H9 (cell line): ENCODE results near the gene ARHGAP31. TPM values are rescaled to one million over a fixed set of nuclear protein-coding genes. Genes with fewer than 3 reads are reported as not detected.

Experiments used
- DNase-seq: peaks from one replicate; pipeline ENCODE4 v3.0.0-alpha.2; 2017
- H2AFZ ChIP-seq: one replicate; pipeline ENCODE4 v1.6.1; 2013; ENCODE audit warnings: mild to moderate bottlenecking, low read length, control low read depth, moderate library complexity
- H2AK5ac ChIP-seq: 2 replicates; pipeline ENCODE4 v1.6.1; 2013; ENCODE audit warnings: low read length, control low read depth, mixed read lengths; ENCODE audit not compliant: insufficient read length
- H2BK120ac ChIP-seq: one replicate; pipeline ENCODE4 v1.6.1; 2013; ENCODE audit warnings: low read depth, mild to moderate bottlenecking, low read length, control low read depth, inconsistent platforms; ENCODE audit not compliant: poor library complexity, severe bottlenecking
- H2BK12ac ChIP-seq: 2 replicates; pipeline ENCODE4 v1.6.1; 2013; ENCODE audit warnings: low read length, control low read depth, mixed read lengths, low read depth; ENCODE audit not compliant: insufficient read length
- H2BK15ac ChIP-seq: 2 replicates; pipeline ENCODE4 v1.6.1; 2013; ENCODE audit warnings: low read depth, low read length, control low read depth
- H2BK20ac ChIP-seq: one replicate; pipeline ENCODE4 v1.6.1; 2013; ENCODE audit warnings: low read depth, mild to moderate bottlenecking, low read length, control low read depth, inconsistent platforms; ENCODE audit not compliant: poor library complexity, severe bottlenecking
- H2BK5ac ChIP-seq: 2 replicates; pipeline ENCODE4 v1.6.1; 2013; ENCODE audit warnings: low read length, control low read depth, mixed read lengths; ENCODE audit not compliant: insufficient read length
- H3K14ac ChIP-seq: 2 replicates; pipeline ENCODE4 v1.6.1; 2013; ENCODE audit warnings: low read length, control low read depth; ENCODE audit not compliant: insufficient read depth
- H3K18ac ChIP-seq: 2 replicates; pipeline ENCODE4 v1.6.1; 2013; ENCODE audit warnings: low read depth, mild to moderate bottlenecking, mixed read lengths, low read length, control low read depth; ENCODE audit not compliant: insufficient read length
- H3K23ac ChIP-seq: 2 replicates; pipeline ENCODE4 v1.6.1; 2013; ENCODE audit warnings: low read length, control low read depth, mixed read lengths, low read depth; ENCODE audit not compliant: insufficient read length
- H3K23me2 ChIP-seq: 2 replicates; pipeline ENCODE4 v1.6.1; 2013; ENCODE audit warnings: low read depth, mild to moderate bottlenecking, mixed read lengths, low read length, control low read depth; ENCODE audit not compliant: insufficient read length, poor library complexity, severe bottlenecking
- H3K27ac ChIP-seq: 2 replicates; pipeline ENCODE4 v1.5.1; 2013; ENCODE audit warnings: low read length, control low read depth, mixed read lengths, low read depth; ENCODE audit not compliant: insufficient read length
- H3K27me3 ChIP-seq: 2 replicates; pipeline ENCODE4 v1.6.1; 2013; ENCODE audit warnings: low read length, control low read depth, inconsistent platforms; ENCODE audit not compliant: insufficient read depth
- H3K4ac ChIP-seq: 2 replicates; pipeline ENCODE4 v1.6.1; 2013; ENCODE audit warnings: low read depth, mild to moderate bottlenecking, control low read depth, inconsistent platforms, low read length, moderate library complexity
- H3K4me1 ChIP-seq: 2 replicates; pipeline ENCODE4 v1.6.1; 2013; ENCODE audit warnings: low read length, control low read depth, inconsistent platforms; ENCODE audit not compliant: insufficient read depth
- H3K4me2 ChIP-seq: 2 replicates; pipeline ENCODE4 v1.6.1; 2013; ENCODE audit warnings: low read length, control low read depth, mixed read lengths; ENCODE audit not compliant: insufficient read length, insufficient read depth
- H3K56ac ChIP-seq: 2 replicates; pipeline ENCODE4 v1.6.1; 2013; ENCODE audit warnings: low read depth, mild to moderate bottlenecking, mixed read lengths, low read length, control low read depth; ENCODE audit not compliant: insufficient read length
- H3K79me1 ChIP-seq: 2 replicates; pipeline ENCODE4 v1.6.1; 2013; ENCODE audit warnings: low read depth, mild to moderate bottlenecking, moderate library complexity, low read length, control low read depth, inconsistent platforms; ENCODE audit not compliant: insufficient read depth, poor library complexity, severe bottlenecking
- H3K79me2 ChIP-seq: 2 replicates; pipeline ENCODE4 v1.6.1; 2013; ENCODE audit warnings: low read length, control low read depth, inconsistent platforms; ENCODE audit not compliant: insufficient read depth
- H3K9ac ChIP-seq: 2 replicates; pipeline ENCODE4 v1.6.1; 2013; ENCODE audit warnings: low read length, control low read depth, mixed read lengths; ENCODE audit not compliant: insufficient read length; ENCODE audit errors: extremely low read depth
- H3K9me3 ChIP-seq: one replicate; pipeline ENCODE4 v1.6.1; 2013; ENCODE audit warnings: low read depth, low read length, inconsistent platforms; ENCODE audit not compliant: control insufficient read depth
- H3T11ph ChIP-seq: one replicate; pipeline ENCODE4 v1.6.1; 2013; ENCODE audit warnings: mild to moderate bottlenecking, low read length, control low read depth, inconsistent platforms
- H4K20me1 ChIP-seq: one replicate; pipeline ENCODE4 v1.6.1; 2013; ENCODE audit not compliant: control insufficient read depth, insufficient read length, insufficient read depth
- H4K5ac ChIP-seq: 2 replicates; pipeline ENCODE4 v1.6.1; 2013; ENCODE audit warnings: low read depth, mild to moderate bottlenecking, mixed read lengths, low read length, control low read depth; ENCODE audit not compliant: insufficient read length
- H4K8ac ChIP-seq: replicated peaks from 2 replicates; pipeline ENCODE4 v1.6.1; 2013; ENCODE audit warnings: low read length, control low read depth, mixed read lengths, low read depth; ENCODE audit not compliant: insufficient read length
- H4K91ac ChIP-seq: 2 replicates; pipeline ENCODE4 v1.6.1; 2013; ENCODE audit warnings: low read depth, mild to moderate bottlenecking, moderate library complexity, mixed read lengths, low read length, control low read depth; ENCODE audit not compliant: insufficient read length
- H3K27ac Mint-ChIP-seq, 3 experiments: 2 replicates in 2 of 3; 3 replicates in 1 of 3; pipeline ENCODE4 v1.8.0; 2020 to 2021; ENCODE audit warnings: mixed read lengths in 3 of 3, mild to moderate bottlenecking in 1 of 3, moderate library complexity in 1 of 3
- H3K27me3 Mint-ChIP-seq: 2 replicates; pipeline ENCODE4 v1.8.0; 2021; ENCODE audit warnings: low read depth, mild to moderate bottlenecking, moderate library complexity, mixed read lengths
- H3K36me3 Mint-ChIP-seq, 3 experiments: 2 replicates in 2 of 3; 3 replicates in 1 of 3; pipeline ENCODE4 v1.8.0; 2020 to 2021; ENCODE audit warnings: low read depth in 3 of 3, mixed read lengths in 3 of 3; ENCODE audit not compliant: insufficient read depth in 1 of 3
- H3K4me1 Mint-ChIP-seq, 2 experiments: 2 replicates each; pipeline ENCODE4 v1.8.0; 2020; ENCODE audit warnings: mixed read lengths in 2 of 2
- H3K4me3 Mint-ChIP-seq, 2 experiments: 2 replicates in 1 of 2; 3 replicates in 1 of 2; pipeline ENCODE4 v1.8.0; 2020 to 2021; ENCODE audit warnings: mild to moderate bottlenecking in 2 of 2, mixed read lengths in 2 of 2, moderate library complexity in 1 of 2
- H3K9me3 Mint-ChIP-seq, 2 experiments: 2 replicates in 1 of 2; 3 replicates in 1 of 2; pipeline ENCODE4 v1.8.0; 2020; ENCODE audit warnings: mild to moderate bottlenecking in 2 of 2, mixed read lengths in 2 of 2, moderate library complexity in 1 of 2
- CTCF ChIP-seq: fragments of 200-600 bp; sonication (generic); conservative IDR thresholded peaks from 3 replicates; pipeline ENCODE4 v1.8.0; 2021; ENCODE audit warnings: antibody characterized with exemption, mild to moderate bottlenecking
- WGBS: extraction: QIAGEN DNeasy Blood & Tissue Kit; methylation state at CpG from one replicate; pipeline ENCODE4 v1.1.7; 2013; ENCODE audit warnings: missing lambda C conversion rate, low lambda C conversion rate, mixed read lengths; ENCODE audit not compliant: insufficient read length; ENCODE audit errors: extremely low coverage; 5-methylcytosine and 5-hydroxymethylcytosine counted together
- total RNA-seq: library from RNA; stranded (reverse); gene quantifications from 2 replicates; pipeline ENCODE4 v1.2.1, GENCODE V29; 2021

The ARHGAP31 gene
- total RNA-seq, 1 experiment from 2014 or later: 2.2 TPM

GRCh38 chr3:119375106-119375505 lies 80.9 kb downstream of the ARHGAP31 start:
- DNase-seq: no peak
- Histone ChIP-seq H3K79me1 (no peaks in the 10 kb centered on the region), H3K27ac (no peak overlapping the region), H3K14ac (no peak overlapping the region), H2BK20ac (no peak overlapping the region), H2AFZ (no peak overlapping the region), H2BK12ac (no peak overlapping the region), H3K4me1 (0 out of 2 replicates have a peak, but pooled peaks cover 2% of the 10 kb centered on the region), H3K9me3 (no peaks in the 10 kb centered on the region), H2AK5ac (no peak overlapping the region), H3K9ac (no peak overlapping the region), H2BK15ac (no peak overlapping the region), H3T11ph (no peak overlapping the region), H3K56ac (no peak overlapping the region), H2BK120ac (no peak overlapping the region), H2BK5ac (no peak overlapping the region), H3K23me2 (no peaks in the 10 kb centered on the region), H3K23ac (no peak overlapping the region), H3K4ac (no peak overlapping the region), H3K79me2 (no peaks in the 10 kb centered on the region), H4K8ac (no peak overlapping the region), H3K4me2 (no peak overlapping the region), H3K27me3 (no peaks in the 10 kb centered on the region), H4K91ac (no peak overlapping the region), H4K5ac (no peak overlapping the region), H4K20me1 (no peaks in the 10 kb centered on the region), H3K18ac (no peak overlapping the region)
- no peak for TF ChIP-seq CTCF
- Mint-ChIP-seq H3K4me3 (no peak overlapping the region), H3K4me1 (peaks cover 8 to 9% of the 10 kb centered on the region in 2 experiments), H3K36me3 (peaks cover 0 to 1% (median 0%) of the 10 kb centered on the region in 3 experiments; a peak in 1 of 7 replicates), H3K27ac (peak overlapping the region in 1 of 3 experiments; percentile 44; a peak in 2 of 7 replicates), H3K27me3 (no peaks in the 10 kb centered on the region), H3K9me3 (no peaks in the 10 kb centered on the region)
- no CpG with 5 or more reads among the region's 7 CpGs for WGBS
